Hematopoietic multipotent progenitor cell treated with erythropoietin and hydrocortisone succinate and interleukin-3 and kit ligand, for 6 days (in vitro differentiated cells): ENCODE results near the gene ELP4.

Experiments used
- DNase-seq: peaks from one replicate; pipeline ENCODE4 v3.0.0-alpha.2; 2015

Gene ELP4

GRCh38 chr11:31815711-31816467 is 306.3 kb downstream of the ELP4 start:
- no peak for DNase-seq

GRCh38 chr11:31816468-31817053 is 307.0 kb downstream of the ELP4 start:
- DNase-seq: no peak

GRCh38 chr11:31817054-31817620 is 307.6 kb downstream of the ELP4 start:
- no peak for DNase-seq

GRCh38 chr11:31817621-31818424 is 308.3 kb downstream of the ELP4 start:
- DNase-seq: no peak

- DNase-seq: no peak
Observed at GRCh38 chr11:31818425-31818755, 308.8 kb downstream of the ELP4 start.

GRCh38 chr11:31818874-31819331 is 309.3 kb downstream of the ELP4 start:
- DNase-seq: no peak

GRCh38 chr11:31819621-31820437 is 310.3 kb downstream of the ELP4 start:
- no peak for DNase-seq

- DNase-seq: no peak
Observed at GRCh38 chr11:31820438-31820818, 310.9 kb downstream of the ELP4 start.

- DNase-seq: no peak
Observed at GRCh38 chr11:31821235-31821764, 311.7 kb downstream of the ELP4 start.

- no peak for DNase-seq
Observed at GRCh38 chr11:31821766-31822165, 312.2 kb downstream of the ELP4 start.

- DNase-seq: no peak
Observed at GRCh38 chr11:31822175-31822926, 312.8 kb downstream of the ELP4 start.

- no peak for DNase-seq
Observed at GRCh38 chr11:31822927-31823643, 313.5 kb downstream of the ELP4 start.

GRCh38 chr11:31823644-31824331 is 314.2 kb downstream of the ELP4 start:
- DNase-seq: no peak

- no peak for DNase-seq
Observed at GRCh38 chr11:31824332-31824878, 314.8 kb downstream of the ELP4 start.

- DNase-seq: no peak
Observed at GRCh38 chr11:31824879-31825837, 315.6 kb downstream of the ELP4 start.

- DNase-seq: no peak
Observed at GRCh38 chr11:31825838-31826484, 316.4 kb downstream of the ELP4 start.

GRCh38 chr11:31826536-31827438 is 317.2 kb downstream of the ELP4 start:
- no peak for DNase-seq
